Measurements from ENCODE around the gene UPF2. TPM values are rescaled to one million over a fixed set of nuclear protein-coding genes. Genes with fewer than 3 reads are reported as not detected.
A peak's percentile ranks its signal among the peaks of the same experiment; 100 is the strongest.

Gene UPF2
- polyA plus RNA-seq, 1 donor (not counting 4 experiments of a cell fraction or from before 2014, with no cell fraction given) = 20.3 TPM

DNA sequence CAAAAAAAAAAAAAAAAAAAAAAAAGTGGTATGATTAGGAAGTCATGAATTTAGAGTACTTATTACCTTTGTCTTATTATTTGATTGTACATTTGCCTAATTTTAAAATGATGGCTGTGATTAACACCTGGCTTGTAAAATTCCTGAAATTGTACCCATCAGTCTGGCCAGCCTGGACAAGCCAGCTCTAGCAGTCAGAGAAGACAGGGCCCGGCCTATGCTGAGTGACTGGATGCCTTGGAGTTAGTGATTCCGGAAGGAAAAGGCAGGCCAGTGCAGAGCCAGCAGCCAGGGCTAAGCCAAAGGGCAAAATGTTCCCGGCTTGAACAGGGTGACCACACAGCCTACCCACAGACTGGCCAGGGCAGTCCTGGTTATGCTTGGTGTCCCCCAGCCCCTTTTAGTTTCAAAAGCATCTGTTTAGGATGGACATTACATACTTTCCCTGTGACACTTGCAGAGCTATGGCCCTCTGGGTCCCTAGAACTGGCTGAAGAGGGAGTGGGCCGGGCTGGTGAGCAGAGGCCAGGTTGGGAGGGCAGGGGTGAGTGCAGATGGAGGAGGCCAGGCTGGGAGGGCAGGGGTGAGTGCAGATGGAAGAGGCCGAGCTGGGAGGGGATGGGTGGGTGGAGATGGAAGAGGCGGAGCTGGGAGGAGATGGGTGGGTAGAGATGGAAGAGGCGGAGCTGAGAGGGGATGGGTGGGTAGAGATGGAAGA lies 157.7 kb downstream of the UPF2 start:
- Histone ChIP-seq H3K36me3 (ENCODE audit: control insufficient read depth in 2 of 2, extremely low read depth in 1 of 2, insufficient read depth in 2 of 2, low read length in 2 of 2) (no peaks in the 10 kb centered on the region), H4K20me1 (ENCODE audit: control insufficient read depth, extremely low read depth, insufficient read depth, low read length) (no peaks in the 10 kb centered on the region), H3K79me2 (ENCODE audit: control insufficient read depth, insufficient read depth, low read length) (no peaks in the 10 kb centered on the region), H3K4me2 (ENCODE audit: control insufficient read depth, extremely low read depth, insufficient read depth, low read depth, low read length) (peak overlapping the region; percentile 70), H3K9me3 (ENCODE audit: control insufficient read depth, low read depth, low read length) (no peaks in the 10 kb centered on the region), H3K9ac (ENCODE audit: control insufficient read depth, extremely low read depth, insufficient read depth, low read length) (peak overlapping the region; percentile 71), H3K4me3 (ENCODE audit: control insufficient read depth in 2 of 3, extremely low read depth in 1 of 3, insufficient read depth in 2 of 3, low read depth in 1 of 3, low read length in 3 of 3) (no peak overlapping the region), H3K27me3 (ENCODE audit: control insufficient read depth, extremely low read depth, insufficient read depth, low read length) (no peaks in the 10 kb centered on the region), H3K27ac (ENCODE audit: control insufficient read depth, insufficient read depth, low read length) (peak overlapping the region; percentile 82), H2AFZ (ENCODE audit: control insufficient read depth, low read length) (peak overlapping the region; percentile 76), H3K9me1 (ENCODE audit: control insufficient read depth, extremely low read depth, insufficient read depth, low read length) (no peaks in the 10 kb centered on the region), H3K4me1 (ENCODE audit: control insufficient read depth, extremely low read depth, insufficient read depth, low read length) (peaks cover 68% of the 10 kb centered on the region)
- dilution Hi-C loops (cut with MboI; ENCODE audit: extremely low pct_ligation_motif_present, low sequenced_read_pairs) = no loop called here
- peak; percentile 85 for FAIRE-seq
- TF ChIP-seq EZH2 (IDR thresholded peaks at IDR 0.05; ENCODE audit: low read length) = no peak
- no peak for DNase-seq (ENCODE audit: low read depth, low spot score)

- H3K9me1 ChIP-seq (ENCODE audit: control insufficient read depth, extremely low read depth, insufficient read depth, low read length) = no peaks in the 10 kb centered on the region
- peak overlapping the region; percentile 2 for H3K4me2 ChIP-seq (ENCODE audit: control insufficient read depth, extremely low read depth, insufficient read depth, low read depth, low read length)
- H3K9ac ChIP-seq (ENCODE audit: control insufficient read depth, extremely low read depth, insufficient read depth, low read length) = peak overlapping the region; percentile 33
- H3K9me3 ChIP-seq (ENCODE audit: control insufficient read depth, low read depth, low read length) = no peaks in the 10 kb centered on the region
- no peaks in the 10 kb centered on the region for H3K36me3 ChIP-seq (ENCODE audit: control insufficient read depth in 2 of 2, extremely low read depth in 1 of 2, insufficient read depth in 2 of 2, low read length in 2 of 2)
- H3K27me3 ChIP-seq (ENCODE audit: control insufficient read depth, extremely low read depth, insufficient read depth, low read length) = no peaks in the 10 kb centered on the region
- FAIRE-seq = peak; percentile 57
- H3K79me2 ChIP-seq (ENCODE audit: control insufficient read depth, insufficient read depth, low read length) = no peaks in the 10 kb centered on the region
- H2AFZ ChIP-seq (ENCODE audit: control insufficient read depth, low read length) = peak overlapping the region; percentile 64
- no peak for DNase-seq (ENCODE audit: low read depth, low spot score)
- dilution Hi-C loops (cut with MboI; ENCODE audit: extremely low pct_ligation_motif_present, low sequenced_read_pairs) = no loop called here
- no peaks in the 10 kb centered on the region for H4K20me1 ChIP-seq (ENCODE audit: control insufficient read depth, extremely low read depth, insufficient read depth, low read length)
- peak overlapping the region in 1 of 3 experiments; percentile 4 for H3K4me3 ChIP-seq (ENCODE audit: control insufficient read depth in 2 of 3, extremely low read depth in 1 of 3, insufficient read depth in 2 of 3, low read depth in 1 of 3, low read length in 3 of 3)
- TF ChIP-seq EZH2 (IDR thresholded peaks at IDR 0.05; ENCODE audit: low read length) = no peak
- no peak for TF ChIP-seq CTCF (optimal IDR thresholded peaks at IDR 0.05 in 1 of 3, IDR thresholded peaks at IDR 0.05 in 1 of 3, conservative IDR thresholded peaks at IDR 0.05 in 1 of 3; ENCODE audit: extremely low read depth in 1 of 3, insufficient read depth in 2 of 3, low read length in 3 of 3)
- peaks cover 69% of the 10 kb centered on the region for H3K4me1 ChIP-seq (ENCODE audit: control insufficient read depth, extremely low read depth, insufficient read depth, low read length)
- H3K27ac ChIP-seq (ENCODE audit: control insufficient read depth, insufficient read depth, low read length) = peak overlapping the region; percentile 89
Observed at GRCh38 chr10:11882646-11883375, 159.8 kb downstream of the UPF2 start.
